ENCODE measurements around the gene IL3. TPM values are rescaled to one million over a fixed set of nuclear protein-coding genes. Genes with fewer than 3 reads are reported as not detected.

IL3 gene
- total and polyA plus RNA-seq, 9 of the 15 experiments (the other 6 are each of a cell fraction or from before 2014, with no cell fraction given): not detected

- BruUV-seq (replicated peaks): no TSS peak
- ChIA-PET POLR2A (interaction anchor here (0.6 kb wide), 1 partner anchor 13 kb away, joined by 3 read pairs; no protein-coding TSS in a partner anchor), CTCF (ENCODE audit: low intra/inter-chr PET ratio) (no interaction called here)
- no peaks in the 10 kb centered on the region for H3K9me3 ChIP-seq (replicated peaks; ENCODE audit: control insufficient read depth, insufficient read depth, low read depth, low read length)
- FAIRE-seq (no peak), ATAC-seq (no peak), DNase-seq (ENCODE audit: extremely low read depth in 1 of 4, low spot score in 3 of 4) (no peak)
- in situ Hi-C loops (cut with MboI): no loop called here
- no peak overlapping the region for H2AFZ ChIP-seq (ENCODE audit: low read depth, low read length)
- no peaks in the 10 kb centered on the region for H3K79me2 ChIP-seq (ENCODE audit: control insufficient read depth, insufficient read depth, low read length)
- no peaks in the 10 kb centered on the region for H4K20me1 ChIP-seq (replicated peaks; ENCODE audit: control insufficient read depth, insufficient read depth, low read length)
- intact Hi-C loops (cut with micrococcal nuclease): no loop called here
- no peaks in the 10 kb centered on the region for H3K36me3 ChIP-seq (ENCODE audit: control insufficient read depth, insufficient read depth, low read length)
- TF ChIP-seq CBFA2T3 (IDR thresholded peaks at IDR 0.05): peak; percentile 19; the same call in 1 of the 2 replicates
- 0 out of 2 replicates have a peak, but pooled peaks have one; percentile 16 for TF ChIP-seq ZNF512 (tag; IDR thresholded peaks at IDR 0.05)
- TF ChIP-seq ADNP (tag; IDR thresholded peaks at IDR 0.05): no peak
- no peak for TF ChIP-seq ZBTB40 (IDR thresholded peaks at IDR 0.05)
- TF ChIP-seq ZBTB40 (CRISPR knock-in tag; IDR thresholded peaks at IDR 0.05): no peak
- no peak for TF ChIP-seq FOXA1 (IDR thresholded peaks at IDR 0.05; ENCODE audit: borderline replicate concordance)
- H3K27ac ChIP-seq (ENCODE audit: extremely low read depth, low read depth, low read length): no peak overlapping the region
- H3K4me1 ChIP-seq (replicated peaks in 1 of 2; ENCODE audit: control insufficient read depth in 2 of 2, insufficient read depth in 2 of 2, low read length in 2 of 2): no peaks in the 10 kb centered on the region
- H3K9me1 ChIP-seq (ENCODE audit: control insufficient read depth, insufficient read depth, low read length): no peaks in the 10 kb centered on the region
- no peak overlapping the region for H3K4me2 ChIP-seq (ENCODE audit: insufficient read depth, low read length)
- H3K4me3 ChIP-seq: no peak overlapping the region
- 0% methylated on average over 4 of the region's 4 CpGs for WGBS (ENCODE audit: insufficient coverage, low coverage, missing lambda C conversion rate)
- H3K9ac ChIP-seq (ENCODE audit: insufficient read depth in 1 of 2, low read depth in 2 of 2, low read length in 2 of 2): no peak overlapping the region
- H3K27me3 ChIP-seq (ENCODE audit: control insufficient read depth in 2 of 2, insufficient read depth in 2 of 2, low read length in 2 of 2): peaks cover 9 to 19% of the 10 kb centered on the region in 2 experiments; a peak in 4 of 5 replicates
Observed at GRCh38 chr5:132029609-132030330, 30.7 kb upstream of the IL3 start.

Data from K562 (cell line).